Measurements from ENCODE around the gene MED26. TPM values are rescaled to one million over a fixed set of nuclear protein-coding genes. Genes with fewer than 3 reads are reported as not detected.
A peak's percentile ranks its signal among the peaks of the same experiment; 100 is the strongest.

Gene MED26
- total RNA-seq, 1 experiment from 2014 or later, result 15.6 TPM

DNA sequence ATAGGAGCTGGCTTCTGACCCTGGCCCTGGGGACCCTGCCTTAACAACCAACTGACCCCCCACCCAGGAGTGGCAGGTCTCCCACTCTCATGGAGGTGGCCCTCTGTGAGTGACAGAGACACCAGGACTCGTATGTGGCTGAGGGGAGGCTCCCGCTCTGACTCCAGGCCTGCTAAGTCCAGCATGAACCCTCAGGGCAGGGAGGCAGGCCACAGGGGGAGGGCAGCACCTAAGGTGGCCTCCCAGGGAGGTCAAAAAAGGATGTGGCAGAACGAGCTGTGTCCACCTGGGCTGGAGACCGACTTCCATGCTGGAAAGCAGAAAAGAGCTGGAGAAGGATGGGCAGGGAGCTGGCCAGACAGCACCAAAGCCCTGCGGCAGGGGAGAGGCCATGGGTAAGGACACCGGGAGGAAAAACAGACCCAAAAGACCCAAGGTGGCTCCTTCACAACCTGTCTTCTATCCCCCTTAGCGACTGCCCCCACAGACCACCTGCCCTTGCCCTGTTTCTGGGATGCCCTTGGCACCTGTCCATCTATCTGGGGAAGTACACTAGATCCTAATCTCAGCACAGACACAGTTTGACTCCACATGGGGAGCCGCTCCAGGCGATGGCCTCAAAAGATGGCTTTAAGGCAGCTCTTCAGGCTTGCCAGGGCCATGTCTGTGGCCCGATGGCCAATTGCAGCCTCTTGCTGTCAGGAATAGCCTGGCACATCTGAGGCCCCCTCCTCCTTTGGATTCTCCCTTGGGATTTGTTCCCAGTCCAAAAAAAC lies 45.3 kb downstream of the MED26 start:
- Histone ChIP-seq H3K4me1 (ENCODE audit: insufficient read depth, low read length, poor library complexity, severe bottlenecking) (peaks cover 42% of the 10 kb centered on the region), H3K36me3 (ENCODE audit: insufficient read depth, low read length, poor library complexity, severe bottlenecking) (peaks cover 6% of the 10 kb centered on the region), H3K9me3 (ENCODE audit: low read depth, low read length, poor library complexity, severe bottlenecking) (no peaks in the 10 kb centered on the region), H3K4me3 (ENCODE audit: low read depth, low read length, poor library complexity, severe bottlenecking) (no peak overlapping the region), H3K27ac (ENCODE audit: low read depth, low read length, poor library complexity, severe bottlenecking) (peak overlapping the region; percentile 53), H3K27me3 (replicated peaks; ENCODE audit: insufficient read depth, low read depth, low read length, poor library complexity) (no peaks in the 10 kb centered on the region)
- no peak for DNase-seq (ENCODE audit: low spot score)
- ChIA-PET POLR2A (ENCODE audit: low non-redundant PET) (no interaction called here), CTCF (no interaction called here)
- no TSS peak for BruUV-seq (replicated peaks)
- intact Hi-C loops (cut with micrococcal nuclease; ENCODE audit: unreplicated experiment), result no loop called here
- TF ChIP-seq EZH2 (IDR thresholded peaks at IDR 0.05; ENCODE audit: borderline replicate concordance, low read depth, low read length, poor library complexity, severe bottlenecking) (no peak), CTCF (conservative IDR thresholded peaks at IDR 0.05; ENCODE audit: low read depth, low read length) (no peak)

DNA sequence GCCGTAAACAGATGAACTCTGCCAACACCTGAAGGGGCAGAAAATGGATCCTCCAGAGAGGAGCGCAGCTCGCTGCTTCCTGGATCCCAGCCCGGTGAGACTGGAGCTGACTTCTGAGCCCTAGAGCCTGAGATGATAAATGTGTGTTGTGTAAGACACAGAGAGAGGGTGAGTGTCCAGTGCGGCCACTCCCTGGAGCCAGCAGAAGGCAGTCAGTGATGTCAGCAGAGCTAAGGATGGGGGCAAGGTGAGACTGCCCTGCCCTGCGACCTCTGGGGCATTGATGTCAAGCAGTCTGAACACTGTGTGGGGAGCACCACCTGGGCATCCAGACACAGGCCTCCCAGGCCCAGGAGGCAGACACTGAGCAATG lies 46.0 kb downstream of the MED26 start:
- DNase-seq (ENCODE audit: low spot score), result no peak
- no peak overlapping the region for H3K4me3 ChIP-seq (ENCODE audit: low read depth, low read length, poor library complexity, severe bottlenecking)
- no peaks in the 10 kb centered on the region for H3K27me3 ChIP-seq (replicated peaks; ENCODE audit: insufficient read depth, low read depth, low read length, poor library complexity)
- peak overlapping the region; percentile 40 for H3K27ac ChIP-seq (ENCODE audit: low read depth, low read length, poor library complexity, severe bottlenecking)
- no TSS peak for BruUV-seq (replicated peaks)
- ChIA-PET POLR2A (ENCODE audit: low non-redundant PET) (no interaction called here), CTCF (no interaction called here)
- H3K36me3 ChIP-seq (ENCODE audit: insufficient read depth, low read length, poor library complexity, severe bottlenecking), result peaks cover 10% of the 10 kb centered on the region
- intact Hi-C loops (cut with micrococcal nuclease; ENCODE audit: unreplicated experiment), result no loop called here
- H3K4me1 ChIP-seq (ENCODE audit: insufficient read depth, low read length, poor library complexity, severe bottlenecking), result peaks cover 35% of the 10 kb centered on the region
- TF ChIP-seq EZH2 (IDR thresholded peaks at IDR 0.05; ENCODE audit: borderline replicate concordance, low read depth, low read length, poor library complexity, severe bottlenecking) (no peak), CTCF (conservative IDR thresholded peaks at IDR 0.05; ENCODE audit: low read depth, low read length) (no peak)
- no peaks in the 10 kb centered on the region for H3K9me3 ChIP-seq (ENCODE audit: low read depth, low read length, poor library complexity, severe bottlenecking)

DNA sequence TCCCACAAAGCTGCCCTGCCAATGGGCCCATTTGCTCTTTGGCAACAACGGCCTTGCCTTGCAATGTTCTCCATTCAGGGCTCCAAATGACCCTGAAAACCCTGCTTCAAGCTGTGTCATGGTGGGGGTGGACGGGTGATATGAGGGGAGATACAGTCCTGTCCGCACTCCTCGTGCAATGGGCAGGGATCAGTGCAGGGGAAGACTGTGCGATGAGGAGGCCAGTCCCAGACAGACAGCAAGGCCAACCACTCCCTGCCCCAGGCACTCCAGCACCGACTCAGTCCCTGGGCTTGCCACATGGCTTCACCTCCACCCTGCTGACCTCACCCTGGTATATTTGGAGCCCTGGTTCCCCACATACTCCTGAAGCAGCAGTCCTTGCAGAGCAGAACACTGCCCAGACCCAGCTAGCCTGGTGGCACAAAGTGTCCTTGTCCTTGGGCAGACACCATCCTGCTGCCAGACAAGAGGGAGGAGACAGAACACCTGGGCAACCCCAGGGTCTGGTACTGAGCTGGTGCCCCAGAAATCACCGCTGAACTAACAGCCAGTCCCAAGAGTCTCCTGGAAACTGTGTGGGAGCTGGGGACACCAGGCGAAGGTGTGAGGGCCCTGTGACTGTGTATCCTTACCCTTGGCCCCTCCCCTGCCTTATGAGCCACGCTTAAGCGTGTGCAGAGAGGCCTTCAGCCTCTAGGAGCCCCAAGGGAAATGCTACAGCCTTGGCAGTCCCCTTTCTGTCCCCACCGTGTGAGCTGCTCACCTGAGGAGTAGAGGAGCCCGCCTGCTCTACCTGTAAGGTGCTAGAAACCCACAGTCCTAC lies 46.6 kb downstream of the MED26 start:
- ChIA-PET CTCF (no interaction called here), POLR2A (ENCODE audit: low non-redundant PET) (no interaction called here)
- no peaks in the 10 kb centered on the region for H3K27me3 ChIP-seq (replicated peaks; ENCODE audit: insufficient read depth, low read depth, low read length, poor library complexity)
- H3K9me3 ChIP-seq (ENCODE audit: low read depth, low read length, poor library complexity, severe bottlenecking), result no peaks in the 10 kb centered on the region
- H3K36me3 ChIP-seq (ENCODE audit: insufficient read depth, low read length, poor library complexity, severe bottlenecking), result peaks cover 11% of the 10 kb centered on the region
- H3K4me3 ChIP-seq (ENCODE audit: low read depth, low read length, poor library complexity, severe bottlenecking), result no peak overlapping the region
- H3K27ac ChIP-seq (ENCODE audit: low read depth, low read length, poor library complexity, severe bottlenecking), result peak overlapping the region; percentile 40
- TF ChIP-seq CTCF (conservative IDR thresholded peaks at IDR 0.05; ENCODE audit: low read depth, low read length) (no peak), EZH2 (IDR thresholded peaks at IDR 0.05; ENCODE audit: borderline replicate concordance, low read depth, low read length, poor library complexity, severe bottlenecking) (no peak)
- BruUV-seq (replicated peaks), result no TSS peak
- H3K4me1 ChIP-seq (ENCODE audit: insufficient read depth, low read length, poor library complexity, severe bottlenecking), result peaks cover 29% of the 10 kb centered on the region
- intact Hi-C loops (cut with micrococcal nuclease; ENCODE audit: unreplicated experiment), result no loop called here
- DNase-seq (ENCODE audit: low spot score), result no peak

Measured in A673 (cell line).